GM23338 (cell line): ENCODE measurements around the gene TBC1D9. TPM values are rescaled to one million over a fixed set of nuclear protein-coding genes. Genes with fewer than 3 reads are reported as not detected.

Experiments used
- ATAC-seq: fragments of 200-7000 bp; cut with Tn5 transposase; 3 replicates; pipeline ENCODE4 v1.9.1; 2020
- DNase-seq: peaks from one replicate; pipeline ENCODE4 v3.0.0-alpha.2; 2015; ENCODE audit warnings: low spot score
- H2AFZ ChIP-seq: fragments of 200-600 bp; sonication (generic); 2 replicates; pipeline ENCODE4 v1.8.0; 2016; ENCODE audit warnings: antibody characterized with exemption, mild to moderate bottlenecking, moderate library complexity
- H3F3A ChIP-seq: fragments of 200-600 bp; sonication (generic); replicated peaks from 2 replicates; pipeline ENCODE4 v1.8.0; 2017; ENCODE audit warnings: antibody characterized with exemption, mixed run types, low read depth
- H3K27ac ChIP-seq: fragments of 200-600 bp; sonication (generic); 2 replicates; pipeline ENCODE4 v1.6.1; 2016; ENCODE audit warnings: low read depth
- H3K27me3 ChIP-seq: fragments of 200-600 bp; sonication (generic); 2 replicates; pipeline ENCODE4 v1.8.0; 2016; ENCODE audit warnings: mild to moderate bottlenecking, mixed run types, moderate library complexity; ENCODE audit not compliant: insufficient read depth
- H3K36me3 ChIP-seq: fragments of 200-600 bp; sonication (generic); 2 replicates; pipeline ENCODE4 v1.8.0; 2016; ENCODE audit warnings: mild to moderate bottlenecking; ENCODE audit not compliant: insufficient read depth
- H3K4me1 ChIP-seq: fragments of 200-600 bp; sonication (generic); 2 replicates; pipeline ENCODE4 v1.8.0; 2016; ENCODE audit warnings: mild to moderate bottlenecking, moderate library complexity; ENCODE audit not compliant: insufficient read depth
- H3K4me2 ChIP-seq: fragments of 200-600 bp; sonication (generic); 2 replicates; pipeline ENCODE4 v1.7.1; 2017; ENCODE audit warnings: mixed run types
- H3K4me3 ChIP-seq: fragments of 200-600 bp; sonication (generic); 2 replicates; pipeline ENCODE4 v1.6.1; 2016; ENCODE audit warnings: mixed run types
- H3K79me2 ChIP-seq: fragments of 200-600 bp; sonication (generic); replicated peaks from 2 replicates; pipeline ENCODE4 v1.8.0; 2017; ENCODE audit warnings: mild to moderate bottlenecking; ENCODE audit not compliant: insufficient read depth
- H3K9me2 ChIP-seq: fragments of 200-600 bp; sonication (generic); 2 replicates; pipeline ENCODE4 v1.8.0; 2017; ENCODE audit not compliant: insufficient read depth
- H4K20me1 ChIP-seq: fragments of 200-600 bp; sonication (generic); replicated peaks from 2 replicates; pipeline ENCODE4 v1.8.0; 2017; ENCODE audit warnings: mild to moderate bottlenecking; ENCODE audit not compliant: insufficient read depth
- H3K27ac Mint-ChIP-seq: 2 replicates; pipeline ENCODE4 v1.8.0; 2020; ENCODE audit warnings: inconsistent platforms, mild to moderate bottlenecking, moderate library complexity, mixed read lengths
- H3K27me3 Mint-ChIP-seq: 3 replicates; pipeline ENCODE4 v1.8.0; 2022; ENCODE audit warnings: low read depth, mild to moderate bottlenecking, moderate library complexity, mixed read lengths, inconsistent platforms; ENCODE audit not compliant: insufficient read depth, poor library complexity
- H3K36me3 Mint-ChIP-seq: 3 replicates; pipeline ENCODE4 v1.8.0; 2021; ENCODE audit warnings: low read depth, mild to moderate bottlenecking, inconsistent platforms, moderate library complexity, mixed read lengths
- H3K4me1 Mint-ChIP-seq: 3 replicates; pipeline ENCODE4 v1.8.0; 2020; ENCODE audit warnings: mild to moderate bottlenecking, inconsistent platforms, mixed read lengths
- H3K4me3 Mint-ChIP-seq: 3 replicates; pipeline ENCODE4 v1.8.0; 2021; ENCODE audit warnings: moderate library complexity, mild to moderate bottlenecking, inconsistent platforms, mixed read lengths
- H3K9me3 Mint-ChIP-seq: 3 replicates; pipeline ENCODE4 v1.8.0; 2020; ENCODE audit warnings: moderate library complexity, mild to moderate bottlenecking, inconsistent platforms, mixed read lengths
- CREB1 ChIP-seq: fragments of 250-450 bp; sonication (Bioruptor Pico); IDR thresholded peaks from 2 replicates; pipeline ENCODE4 v1.5.0; 2020; ENCODE audit warnings: low read depth, mild to moderate bottlenecking, moderate library complexity
- CTCF ChIP-seq, 2 experiments: fragments of 200-600 bp in 1 of 2; sonication (generic) in 1 of 2; conservative IDR thresholded peaks; 2 replicates each; pipeline versions ENCODE4 v1.5.1 to v1.6.1; 2016 to 2017; ENCODE audit warnings: antibody characterized with exemption in 2 of 2, low read depth in 2 of 2, mild to moderate bottlenecking in 2 of 2, moderate library complexity in 1 of 2
- ETS1 ChIP-seq: IDR thresholded peaks from 2 replicates; pipeline ENCODE4 v1.6.1; 2016; ENCODE audit warnings: antibody characterized with exemption
- EZH2 ChIP-seq: fragments of 200-600 bp; sonication (generic); IDR thresholded peaks from one replicate; pipeline ENCODE4 v1.8.0; 2017; ENCODE audit warnings: antibody characterized with exemption, mild to moderate bottlenecking, low read depth; ENCODE audit not compliant: unreplicated experiment
- EZH2phosphoT487 ChIP-seq: fragments of 200-600 bp; sonication (generic); IDR thresholded peaks from one replicate; pipeline ENCODE4 v1.8.1; 2018; ENCODE audit warnings: antibody characterized with exemption; ENCODE audit not compliant: unreplicated experiment
- JUNB ChIP-seq: IDR thresholded peaks from one replicate; pipeline ENCODE4 v1.6.1; 2016; ENCODE audit warnings: antibody characterized with exemption; ENCODE audit not compliant: unreplicated experiment
- NANOG ChIP-seq: IDR thresholded peaks from 2 replicates; pipeline ENCODE4 v1.6.1; 2016; ENCODE audit warnings: antibody characterized with exemption, borderline replicate concordance
- POLR2AphosphoS5 ChIP-seq: IDR thresholded peaks from 2 replicates; pipeline ENCODE4 v1.6.1; 2016; ENCODE audit warnings: antibody characterized with exemption, low read depth
- REST ChIP-seq: IDR thresholded peaks from one replicate; pipeline ENCODE4 v1.6.1; 2018; ENCODE audit warnings: antibody characterized with exemption; ENCODE audit not compliant: unreplicated experiment
- STAT1 ChIP-seq: IDR thresholded peaks from one replicate; pipeline ENCODE4 v1.6.1; 2016; ENCODE audit warnings: antibody characterized with exemption; ENCODE audit not compliant: unreplicated experiment
- ZNF114 ChIP-seq: fragments of 250-450 bp; sonication (Bioruptor Pico); IDR thresholded peaks from 2 replicates; pipeline ENCODE4 v1.5.0; 2020; ENCODE audit warnings: mild to moderate bottlenecking, moderate library complexity
- ZNF331 ChIP-seq: fragments of 250-450 bp; sonication (Bioruptor Pico); IDR thresholded peaks from 2 replicates; pipeline ENCODE4 v1.5.0; 2020; ENCODE audit warnings: low read depth, mild to moderate bottlenecking, moderate library complexity
- ZNF462 ChIP-seq: fragments of 250-450 bp; sonication (Bioruptor Pico); IDR thresholded peaks from 2 replicates; pipeline ENCODE4 v1.5.0; 2020; ENCODE audit warnings: mild to moderate bottlenecking, moderate library complexity
- polyA plus RNA-seq: library from polyadenylated mRNA; unstranded; fragments of >200 nt; fragmentation: Nextera tagmentation; extraction: Ambion mirVana; gene quantifications from 2 replicates; pipeline ENCODE4 v1.2.1, GENCODE V29; 2016
- total RNA-seq: library from RNA; depleted of rRNA; stranded (reverse); fragments of >200 nt; shearing (Covaris generic); gene quantifications from 2 replicates; pipeline ENCODE4 v1.2.3, GENCODE V29; 2014

Gene TBC1D9
- total and polyA plus RNA-seq, 2 experiments from 2014 or later, result 0.03 to 0.56 TPM

- Histone ChIP-seq H4K20me1 (no peaks in the 10 kb centered on the region), H2AFZ (no peak overlapping the region), H3K4me3 (no peak overlapping the region), H3K9me2 (no peaks in the 10 kb centered on the region), H3K36me3 (no peaks in the 10 kb centered on the region), H3K79me2 (no peaks in the 10 kb centered on the region), H3K27me3 (no peaks in the 10 kb centered on the region), H3F3A (no peaks in the 10 kb centered on the region), H3K4me1 (peaks cover 5% of the 10 kb centered on the region; the same call in 1 of the 2 replicates), H3K4me2 (no peak overlapping the region), H3K27ac (no peak overlapping the region)
- Mint-ChIP-seq H3K27ac (no peak overlapping the region), H3K36me3 (no peaks in the 10 kb centered on the region), H3K9me3 (no peaks in the 10 kb centered on the region), H3K4me1 (peaks cover 10% of the 10 kb centered on the region), H3K4me3 (no peak overlapping the region), H3K27me3 (no peaks in the 10 kb centered on the region)
- ATAC-seq (no peak), DNase-seq (no peak)
- TF ChIP-seq STAT1 (no peak), ZNF114 (CRISPR knock-in tag) (no peak), ETS1 (no peak), JUNB (no peak), CREB1 (CRISPR knock-in tag) (no peak), CTCF (conservative IDR thresholded peaks at IDR 0.05; ENCODE audit: low read depth in 2 of 2) (no peak), REST (no peak), EZH2phosphoT487 (no peak), NANOG (no peak), EZH2 (no peak), POLR2AphosphoS5 (no peak), ZNF462 (no peak), ZNF331 (no peak)
These were observed 36.5 kb downstream of the TBC1D9 start for GRCh38 chr4:140719686-140720085.
